Ishikawa (cell line): Measurements from ENCODE around the gene STXBP4.

Source experiments
- CEBPB ChIP-seq: IDR thresholded peaks from 2 replicates; pipeline ENCODE4 v1.6.1; 2012
- CREB1 ChIP-seq: IDR thresholded peaks from 2 replicates; pipeline ENCODE4 v1.6.1; 2012; ENCODE audit warnings: low read depth
- EGR1 ChIP-seq: IDR thresholded peaks from 2 replicates; pipeline ENCODE4 v1.6.1; 2012
- EP300 ChIP-seq: IDR thresholded peaks from 2 replicates; pipeline ENCODE4 v1.6.1; 2012; ENCODE audit warnings: borderline replicate concordance
- FOXM1 ChIP-seq: IDR thresholded peaks from 2 replicates; pipeline ENCODE4 v1.6.1; 2012; ENCODE audit warnings: low read depth, borderline replicate concordance
- NFIC ChIP-seq: IDR thresholded peaks from 2 replicates; pipeline ENCODE4 v1.6.1; 2012
- RAD21 ChIP-seq: IDR thresholded peaks from 2 replicates; pipeline ENCODE4 v1.6.1; 2012; ENCODE audit warnings: low read depth
- TAF1 ChIP-seq: IDR thresholded peaks from 2 replicates; pipeline ENCODE4 v1.6.1; 2012; ENCODE audit warnings: low read depth, mild to moderate bottlenecking
- TCF12 ChIP-seq: IDR thresholded peaks from 2 replicates; pipeline ENCODE4 v1.6.1; 2012; ENCODE audit warnings: low read depth
- TEAD4 ChIP-seq: IDR thresholded peaks from 2 replicates; pipeline ENCODE4 v1.6.1; 2012
- YY1 ChIP-seq: IDR thresholded peaks from 2 replicates; pipeline ENCODE4 v1.6.1; 2012; ENCODE audit warnings: low read depth
- ZBTB7A ChIP-seq: IDR thresholded peaks from 2 replicates; pipeline ENCODE4 v1.6.1; 2012; ENCODE audit warnings: low read depth
- TF ChIP-seq, protein P1 (sequence below): IDR thresholded peaks from 2 replicates; pipeline ENCODE4 v1.6.1; 2012; ENCODE audit warnings: low read depth, mild to moderate bottlenecking
- TF ChIP-seq, protein P2 (sequence below): IDR thresholded peaks from 2 replicates; pipeline ENCODE4 v1.6.1; 2012
- TF ChIP-seq, protein P3 (sequence below): IDR thresholded peaks from 2 replicates; pipeline ENCODE4 v1.6.1; 2012

The STXBP4 gene

DNA sequence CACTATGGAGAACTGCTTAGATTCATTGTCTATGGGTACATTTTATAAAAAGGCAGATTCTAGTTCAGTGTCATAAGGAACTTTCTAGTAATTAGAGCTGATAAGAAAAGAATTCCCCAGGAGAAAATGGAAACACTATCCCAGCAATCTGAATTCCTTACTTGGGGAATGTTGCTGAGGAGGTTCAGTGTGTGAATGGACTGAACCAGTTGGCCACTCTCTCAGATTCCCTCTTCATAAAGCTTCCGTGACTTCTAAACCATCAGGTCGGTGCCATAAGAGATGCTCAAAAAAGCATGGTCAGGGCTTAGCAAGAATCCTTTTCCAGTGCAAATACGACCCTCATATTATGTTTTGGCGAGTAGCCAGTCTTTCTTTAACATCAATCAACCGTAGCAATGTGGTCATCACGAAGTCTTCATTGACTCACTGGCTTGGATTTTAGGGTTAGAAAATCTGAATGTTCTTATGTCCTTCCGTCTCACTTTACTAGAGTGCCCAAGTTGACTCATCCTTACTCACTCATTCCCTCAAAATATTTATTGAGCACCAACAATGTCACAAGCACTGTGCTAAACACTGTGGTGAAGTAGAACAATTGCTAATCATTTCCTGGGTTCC lies 193.5 kb downstream of the STXBP4 start:
- TF ChIP-seq CREB1, result no peak
- peak; percentile 74 for TF ChIP-seq TCF12
- peak; percentile 87 for TF ChIP-seq NFIC
- TF ChIP-seq FOXM1, result peak; percentile 74; the same call in 1 of the 2 replicates
- no peak for TF ChIP-seq RAD21
- TF ChIP-seq, protein P1, sequence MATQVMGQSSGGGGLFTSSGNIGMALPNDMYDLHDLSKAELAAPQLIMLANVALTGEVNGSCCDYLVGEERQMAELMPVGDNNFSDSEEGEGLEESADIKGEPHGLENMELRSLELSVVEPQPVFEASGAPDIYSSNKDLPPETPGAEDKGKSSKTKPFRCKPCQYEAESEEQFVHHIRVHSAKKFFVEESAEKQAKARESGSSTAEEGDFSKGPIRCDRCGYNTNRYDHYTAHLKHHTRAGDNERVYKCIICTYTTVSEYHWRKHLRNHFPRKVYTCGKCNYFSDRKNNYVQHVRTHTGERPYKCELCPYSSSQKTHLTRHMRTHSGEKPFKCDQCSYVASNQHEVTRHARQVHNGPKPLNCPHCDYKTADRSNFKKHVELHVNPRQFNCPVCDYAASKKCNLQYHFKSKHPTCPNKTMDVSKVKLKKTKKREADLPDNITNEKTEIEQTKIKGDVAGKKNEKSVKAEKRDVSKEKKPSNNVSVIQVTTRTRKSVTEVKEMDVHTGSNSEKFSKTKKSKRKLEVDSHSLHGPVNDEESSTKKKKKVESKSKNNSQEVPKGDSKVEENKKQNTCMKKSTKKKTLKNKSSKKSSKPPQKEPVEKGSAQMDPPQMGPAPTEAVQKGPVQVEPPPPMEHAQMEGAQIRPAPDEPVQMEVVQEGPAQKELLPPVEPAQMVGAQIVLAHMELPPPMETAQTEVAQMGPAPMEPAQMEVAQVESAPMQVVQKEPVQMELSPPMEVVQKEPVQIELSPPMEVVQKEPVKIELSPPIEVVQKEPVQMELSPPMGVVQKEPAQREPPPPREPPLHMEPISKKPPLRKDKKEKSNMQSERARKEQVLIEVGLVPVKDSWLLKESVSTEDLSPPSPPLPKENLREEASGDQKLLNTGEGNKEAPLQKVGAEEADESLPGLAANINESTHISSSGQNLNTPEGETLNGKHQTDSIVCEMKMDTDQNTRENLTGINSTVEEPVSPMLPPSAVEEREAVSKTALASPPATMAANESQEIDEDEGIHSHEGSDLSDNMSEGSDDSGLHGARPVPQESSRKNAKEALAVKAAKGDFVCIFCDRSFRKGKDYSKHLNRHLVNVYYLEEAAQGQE, result no peak
- peak; percentile 82 for TF ChIP-seq EP300
- peak; percentile 28; the same call in 1 of the 2 replicates for TF ChIP-seq TEAD4
- TF ChIP-seq YY1, result no peak
- TF ChIP-seq EGR1, result no peak
- TF ChIP-seq CEBPB, result no peak

DNA sequence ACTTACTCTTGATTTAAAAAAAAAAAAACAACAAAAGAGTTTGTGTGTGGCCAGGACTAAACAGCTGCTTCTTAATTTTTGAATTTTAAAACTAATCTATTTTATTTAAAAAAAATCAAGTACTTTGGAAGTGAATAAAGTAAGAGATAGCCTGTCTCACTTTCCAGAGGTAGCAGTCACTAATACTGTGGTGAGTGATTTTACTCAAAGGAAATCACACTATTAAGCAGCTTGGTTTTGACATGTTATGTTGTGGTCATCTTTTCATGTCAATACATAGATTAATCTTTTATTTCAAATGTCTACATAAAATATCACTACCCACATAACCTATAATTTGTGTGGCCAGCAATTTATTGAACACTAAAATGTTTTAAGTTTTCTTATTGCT lies 194.0 kb downstream of the STXBP4 start:
- 0 out of 2 replicates have a peak, but pooled peaks have one; percentile 4 for TF ChIP-seq FOXM1
- no peak for TF ChIP-seq TCF12
- no peak for TF ChIP-seq YY1

DNA sequence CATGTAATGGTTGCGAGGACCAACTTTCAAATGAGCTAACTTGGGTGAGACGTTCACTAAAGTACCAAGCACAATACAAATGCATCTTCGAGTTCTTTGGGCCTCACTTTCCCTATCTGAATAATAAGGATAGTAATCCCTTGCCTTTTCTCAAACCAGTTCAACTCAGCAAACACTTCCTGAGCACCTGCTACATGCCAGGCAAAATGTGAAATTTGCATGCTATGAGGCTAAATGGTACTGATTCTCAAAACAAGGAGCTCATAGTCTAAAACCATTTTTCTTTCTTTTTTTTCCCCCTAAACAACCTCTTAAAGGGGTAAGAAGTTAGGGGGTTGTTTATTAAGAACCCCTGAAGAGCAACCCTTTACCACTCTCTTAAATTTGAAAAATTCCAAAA lies 194.8 kb downstream of the STXBP4 start:
- TF ChIP-seq TCF12, result no peak
- no peak for TF ChIP-seq EP300
- TF ChIP-seq ZBTB7A, result no peak
- TF ChIP-seq CREB1, result no peak
- no peak for TF ChIP-seq TEAD4
- TF ChIP-seq YY1, result no peak
- TF ChIP-seq, protein P2, sequence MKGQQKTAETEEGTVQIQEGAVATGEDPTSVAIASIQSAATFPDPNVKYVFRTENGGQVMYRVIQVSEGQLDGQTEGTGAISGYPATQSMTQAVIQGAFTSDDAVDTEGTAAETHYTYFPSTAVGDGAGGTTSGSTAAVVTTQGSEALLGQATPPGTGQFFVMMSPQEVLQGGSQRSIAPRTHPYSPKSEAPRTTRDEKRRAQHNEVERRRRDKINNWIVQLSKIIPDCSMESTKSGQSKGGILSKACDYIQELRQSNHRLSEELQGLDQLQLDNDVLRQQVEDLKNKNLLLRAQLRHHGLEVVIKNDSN, result no peak
- TF ChIP-seq NFIC, result no peak
- TF ChIP-seq, protein P3, sequence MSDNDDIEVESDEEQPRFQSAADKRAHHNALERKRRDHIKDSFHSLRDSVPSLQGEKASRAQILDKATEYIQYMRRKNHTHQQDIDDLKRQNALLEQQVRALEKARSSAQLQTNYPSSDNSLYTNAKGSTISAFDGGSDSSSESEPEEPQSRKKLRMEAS, result no peak
- TF ChIP-seq RAD21, result no peak
- TF ChIP-seq TAF1, result no peak
- TF ChIP-seq, protein P1, result no peak
- no peak for TF ChIP-seq EGR1

DNA sequence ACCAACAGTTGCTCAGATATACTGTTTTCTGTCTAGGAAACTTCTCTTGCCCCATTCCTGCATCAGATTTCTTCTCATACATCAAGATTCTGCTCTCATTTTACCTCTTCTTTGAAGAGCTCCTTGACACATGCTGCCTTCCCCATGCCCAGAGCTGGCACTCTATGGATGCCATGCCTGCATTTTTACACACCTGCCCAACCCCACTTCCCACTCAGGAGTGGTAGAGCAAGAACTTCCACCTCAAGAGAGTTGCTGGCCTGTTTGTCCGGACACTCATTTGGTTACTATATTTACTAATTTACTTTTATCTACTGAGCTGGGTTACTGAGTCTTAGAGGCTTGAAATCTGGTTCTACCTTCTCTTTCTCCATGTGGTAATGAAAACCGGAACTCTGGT lies 197.9 kb downstream of the STXBP4 start:
- no peak for TF ChIP-seq TEAD4
- TF ChIP-seq, protein P2, result no peak
- TF ChIP-seq, protein P1, result no peak

DNA sequence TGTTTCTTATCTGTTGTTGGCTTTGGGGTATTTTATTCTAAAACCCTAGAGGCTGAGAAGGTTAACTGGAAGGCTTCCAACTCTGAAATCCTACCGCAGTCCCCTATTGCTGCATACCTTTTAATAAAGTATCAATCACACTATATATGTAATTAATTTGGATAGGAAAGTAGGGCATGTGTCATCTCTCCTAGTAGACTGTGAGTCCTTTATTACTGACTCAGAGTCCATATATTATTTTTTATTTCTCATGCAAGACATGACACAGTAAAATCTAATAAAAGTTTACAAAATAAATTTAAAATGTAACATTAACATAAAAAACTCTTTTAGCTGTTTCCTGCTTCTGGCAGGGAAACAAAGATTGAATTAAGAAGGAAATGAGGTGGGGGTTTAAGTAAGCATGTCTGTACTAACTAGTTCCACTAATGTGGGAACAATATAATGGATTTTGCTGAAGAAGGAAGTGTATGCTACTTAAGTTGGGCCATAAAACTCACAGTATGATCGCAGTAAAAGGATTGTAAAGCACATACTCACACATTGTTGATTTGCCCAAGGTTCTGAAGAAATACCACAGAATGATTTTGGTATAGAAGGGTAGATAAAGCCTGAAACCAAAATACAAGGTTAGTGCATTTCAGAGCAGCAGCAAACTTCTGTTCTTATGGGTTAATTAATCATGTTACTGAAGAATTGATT lies 198.6 kb downstream of the STXBP4 start:
- TF ChIP-seq TCF12 (no peak), CEBPB (no peak), TEAD4 (no peak), CREB1 (no peak), EP300 (no peak), ZBTB7A (no peak)
- TF ChIP-seq, protein P1, result no peak
- TF ChIP-seq, protein P3, result no peak
